ENCODE results near the gene CADM3.

CADM3 gene, protein sequence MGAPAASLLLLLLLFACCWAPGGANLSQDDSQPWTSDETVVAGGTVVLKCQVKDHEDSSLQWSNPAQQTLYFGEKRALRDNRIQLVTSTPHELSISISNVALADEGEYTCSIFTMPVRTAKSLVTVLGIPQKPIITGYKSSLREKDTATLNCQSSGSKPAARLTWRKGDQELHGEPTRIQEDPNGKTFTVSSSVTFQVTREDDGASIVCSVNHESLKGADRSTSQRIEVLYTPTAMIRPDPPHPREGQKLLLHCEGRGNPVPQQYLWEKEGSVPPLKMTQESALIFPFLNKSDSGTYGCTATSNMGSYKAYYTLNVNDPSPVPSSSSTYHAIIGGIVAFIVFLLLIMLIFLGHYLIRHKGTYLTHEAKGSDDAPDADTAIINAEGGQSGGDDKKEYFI

DNA sequence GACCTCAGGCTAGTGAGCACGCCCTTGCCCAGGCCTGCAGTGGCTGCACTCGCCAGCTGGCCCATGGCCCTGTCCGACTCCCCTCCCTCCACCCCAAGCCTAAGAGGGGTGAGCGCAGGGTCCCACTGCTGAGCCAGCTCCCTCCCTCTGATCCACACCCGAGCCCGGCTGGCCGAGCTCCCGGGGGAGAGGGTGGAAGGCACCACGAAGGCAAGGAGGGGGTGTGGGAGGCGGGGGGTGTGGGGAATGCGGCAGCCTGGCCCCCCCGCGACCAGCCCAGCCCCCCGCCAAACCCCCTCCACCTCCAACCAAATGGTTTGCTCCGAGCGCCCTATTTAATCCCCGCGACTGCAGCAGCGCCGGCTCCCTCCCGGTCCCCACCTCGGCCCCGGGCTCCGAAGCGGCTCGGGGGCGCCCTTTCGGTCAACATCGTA, at the start of gene CADM3:
TSS of gene CADM3 (plus strand) at position 362 of the 434 bp plus-strand sequence. CDS start 151 bp downstream, outside the sequence.
- intact Hi-C loops (cut with DNase I) = no loop called here
- peak in 9 of 10 donors; percentile 32 to 94 (median 68) for DNase-seq

GRCh38 chr1:159122005-159122621, 49.3 kb upstream of the CADM3 start:
- DNase-seq = no peak
- intact Hi-C loops (cut with DNase I) = no loop called here

DNA sequence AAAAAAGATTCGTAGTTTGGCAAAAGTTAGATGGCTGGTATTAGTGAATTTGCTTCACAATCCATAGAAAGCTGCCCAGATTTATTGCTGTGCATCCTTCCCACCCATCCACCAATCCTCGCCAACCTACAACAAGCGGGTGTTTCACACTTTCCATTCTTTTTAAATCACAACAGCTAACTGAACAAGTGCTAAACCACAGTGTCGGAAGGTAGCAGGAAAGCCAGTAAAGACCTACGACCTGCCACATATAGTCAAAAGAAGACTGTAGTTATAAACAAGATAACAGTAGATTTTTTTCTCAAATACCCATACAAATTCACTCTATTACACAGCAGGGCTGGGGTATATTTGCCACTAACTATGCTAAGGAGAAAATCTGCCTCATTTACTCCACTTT, 47.8 kb upstream of the CADM3 start:
- no peak for DNase-seq
- intact Hi-C loops (cut with DNase I) = no loop called here

- intact Hi-C loops (cut with DNase I) = loop anchor here (2.0 to 10.0 kb wide), 2 partner anchors 78 to 872 kb away; no protein-coding TSS in a partner anchor
- peak; percentile 37 to 94 (median 66) for DNase-seq
These were observed 39.0 kb upstream of the CADM3 start for GRCh38 chr1:159132271-159132881.

GRCh38 chr1:159140474-159140873, 30.9 kb upstream of the CADM3 start:
- intact Hi-C loops (cut with DNase I) = no loop called here
- DNase-seq = no peak

- intact Hi-C loops (cut with DNase I) = no loop called here
- peak; percentile 42 to 97 (median 86) for DNase-seq
These were observed 29.6 kb upstream of the CADM3 start for GRCh38 chr1:159141584-159142390.

GRCh38 chr1:159142391-159142663, 29.1 kb upstream of the CADM3 start:
- no peak for DNase-seq
- intact Hi-C loops (cut with DNase I) = no loop called here

DNA sequence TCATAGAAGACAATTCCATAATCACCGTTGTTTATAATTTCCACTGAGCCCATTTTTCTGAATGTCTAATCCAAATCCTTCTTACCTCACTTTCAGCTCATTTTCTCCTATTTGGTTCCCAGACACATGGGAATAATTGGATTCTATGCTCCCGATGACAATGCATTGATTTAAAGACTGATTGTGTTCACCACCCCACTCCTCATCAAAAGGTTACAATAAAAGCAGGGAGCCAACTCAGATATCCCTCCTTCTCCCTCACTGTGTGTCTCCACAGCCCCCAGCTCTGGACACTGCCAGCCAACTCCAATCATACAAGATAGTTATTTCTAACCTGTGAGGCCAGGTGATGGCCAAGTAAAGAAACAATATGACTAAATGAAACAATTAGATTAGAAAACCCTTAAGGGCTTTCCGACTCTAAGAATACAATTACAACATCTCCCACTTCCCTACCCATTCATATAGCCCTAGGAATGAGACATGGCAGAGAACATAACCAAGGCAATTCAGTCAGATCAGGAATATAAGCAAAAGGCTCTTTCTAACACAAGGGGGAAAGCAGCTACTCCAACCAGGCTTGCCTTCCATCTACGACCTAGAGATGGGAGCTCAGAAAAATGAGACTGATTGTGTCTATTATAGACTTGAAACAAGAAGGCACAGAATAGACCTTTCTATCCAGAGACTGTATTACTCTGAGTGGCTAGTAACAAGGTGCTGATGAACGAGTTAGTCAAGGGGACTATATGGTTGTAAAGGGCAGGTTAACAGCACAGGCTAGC, 28.5 kb upstream of the CADM3 start:
- intact Hi-C loops (cut with DNase I) = no loop called here
- DNase-seq = no peak

DNA sequence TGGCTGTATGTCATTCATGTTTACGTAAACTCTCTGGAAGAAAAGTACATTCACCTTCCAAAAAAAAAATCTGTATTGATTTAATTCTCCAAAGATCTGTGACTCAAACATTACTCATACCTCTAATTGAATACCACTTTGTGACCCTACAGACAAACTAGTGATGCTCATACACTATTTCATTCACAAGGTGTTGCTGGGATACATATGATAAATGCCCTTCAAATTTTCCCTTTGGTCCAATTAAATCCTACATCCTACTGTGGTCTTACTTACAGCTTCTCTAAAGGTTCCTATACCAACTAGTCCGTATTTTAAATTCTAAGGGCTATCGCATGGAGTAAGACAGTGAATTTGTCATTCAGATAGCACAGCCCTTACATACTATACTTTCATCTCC, 26.8 kb upstream of the CADM3 start:
- DNase-seq = no peak
- intact Hi-C loops (cut with DNase I) = no loop called here

DNA sequence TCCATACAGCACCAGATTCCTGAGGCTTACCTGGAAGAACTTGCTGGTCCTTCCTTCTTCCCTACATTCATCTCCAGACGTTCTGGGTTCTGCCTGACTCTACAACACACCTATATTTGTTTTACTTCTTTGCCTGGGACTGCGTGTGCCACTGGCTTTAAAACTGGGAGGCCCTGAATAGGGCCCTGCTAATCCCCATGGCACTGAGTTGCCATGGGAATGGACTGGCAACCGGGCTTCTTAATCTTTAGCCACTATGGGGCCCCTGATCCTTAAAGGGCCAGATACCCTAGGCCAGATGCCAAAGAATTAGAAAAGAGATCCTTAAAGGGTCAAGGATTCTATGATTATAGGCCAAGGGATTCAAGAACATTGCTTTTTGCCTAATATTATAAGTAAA, 24.4 kb upstream of the CADM3 start:
- DNase-seq = no peak

DNA sequence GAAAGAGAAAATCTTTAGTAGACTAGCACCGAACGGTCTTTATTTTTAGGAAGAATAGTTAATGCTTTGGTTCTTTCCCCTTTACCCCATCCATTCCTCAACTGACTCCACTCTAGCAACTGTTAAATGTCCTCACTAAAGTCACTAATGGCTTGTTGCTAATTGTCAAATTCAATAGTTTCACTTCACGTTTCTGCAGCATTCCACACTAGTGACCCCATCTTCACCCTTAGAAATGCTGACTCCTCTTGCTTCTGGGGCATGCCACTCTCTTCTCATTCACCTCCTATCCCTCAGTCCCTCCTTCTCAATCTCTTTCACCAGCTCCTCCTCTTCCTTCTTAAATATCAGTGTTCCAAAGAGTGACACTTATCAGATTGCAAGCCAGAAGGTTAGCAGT, 19.4 kb upstream of the CADM3 start:
- intact Hi-C loops (cut with DNase I) = no loop called here
- DNase-seq = no peak

More for the DNA sequence above, 24.4 kb upstream of the CADM3 start:
- intact Hi-C loops (cut with DNase I) = no loop called here

DNA sequence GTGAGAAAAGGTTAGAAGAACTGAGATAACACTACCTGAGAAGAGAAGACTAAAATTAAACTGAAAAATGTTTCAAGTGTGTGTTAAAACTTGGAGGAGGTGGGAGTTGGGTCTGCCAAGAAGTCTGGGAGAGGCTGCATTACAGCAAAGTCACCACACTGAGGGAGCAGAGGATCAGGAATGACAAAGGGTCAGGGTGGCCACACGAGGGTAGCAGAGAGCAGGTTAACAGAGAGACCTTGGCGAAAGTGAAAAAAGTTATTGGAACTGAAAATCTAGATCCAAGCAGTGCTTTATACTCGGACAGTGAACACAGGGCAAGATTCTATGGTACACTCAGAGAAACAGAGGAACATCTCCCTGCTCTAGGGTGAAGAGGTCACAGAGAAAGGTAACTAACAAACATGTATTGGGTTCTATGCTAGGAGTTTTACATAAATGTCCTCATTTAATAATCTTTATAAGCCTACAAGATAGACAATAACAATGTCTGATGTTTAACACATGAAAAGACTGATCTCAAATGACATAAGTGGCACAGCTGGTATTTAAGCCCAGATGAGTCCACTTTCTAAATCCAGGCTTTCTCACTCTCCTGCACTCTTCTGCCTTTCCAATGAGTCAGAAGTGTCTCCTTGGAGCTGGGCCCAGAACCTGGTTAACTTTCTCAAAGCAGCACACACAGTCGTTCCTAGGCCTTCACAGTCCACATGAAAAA, 10.3 kb upstream of the CADM3 start:
- intact Hi-C loops (cut with DNase I) = loop anchor here (1.0 kb wide), 2 partner anchors 37 to 50 kb away; no protein-coding TSS in a partner anchor
- peak; percentile 57 to 95 (median 76) for DNase-seq

DNA sequence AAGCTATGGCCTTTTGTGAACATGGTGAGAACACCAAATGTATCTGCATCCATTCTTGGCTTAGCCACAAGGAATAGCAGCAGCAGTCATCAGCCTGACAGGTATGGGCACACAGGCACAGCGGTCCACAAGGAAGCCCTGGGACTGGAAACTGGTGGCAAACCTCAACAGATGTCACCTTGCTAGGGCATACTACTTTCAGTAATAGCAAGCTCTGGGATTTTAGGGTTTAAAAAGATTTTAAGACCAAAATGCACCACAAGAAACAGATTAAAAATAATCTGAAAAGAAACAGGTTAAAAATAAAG, 9.7 kb upstream of the CADM3 start:
- DNase-seq = peak in 1 of 10 donors; percentile 56
- intact Hi-C loops (cut with DNase I) = loop anchor here (1.0 kb wide), 2 partner anchors 37 to 50 kb away; no protein-coding TSS in a partner anchor

DNA sequence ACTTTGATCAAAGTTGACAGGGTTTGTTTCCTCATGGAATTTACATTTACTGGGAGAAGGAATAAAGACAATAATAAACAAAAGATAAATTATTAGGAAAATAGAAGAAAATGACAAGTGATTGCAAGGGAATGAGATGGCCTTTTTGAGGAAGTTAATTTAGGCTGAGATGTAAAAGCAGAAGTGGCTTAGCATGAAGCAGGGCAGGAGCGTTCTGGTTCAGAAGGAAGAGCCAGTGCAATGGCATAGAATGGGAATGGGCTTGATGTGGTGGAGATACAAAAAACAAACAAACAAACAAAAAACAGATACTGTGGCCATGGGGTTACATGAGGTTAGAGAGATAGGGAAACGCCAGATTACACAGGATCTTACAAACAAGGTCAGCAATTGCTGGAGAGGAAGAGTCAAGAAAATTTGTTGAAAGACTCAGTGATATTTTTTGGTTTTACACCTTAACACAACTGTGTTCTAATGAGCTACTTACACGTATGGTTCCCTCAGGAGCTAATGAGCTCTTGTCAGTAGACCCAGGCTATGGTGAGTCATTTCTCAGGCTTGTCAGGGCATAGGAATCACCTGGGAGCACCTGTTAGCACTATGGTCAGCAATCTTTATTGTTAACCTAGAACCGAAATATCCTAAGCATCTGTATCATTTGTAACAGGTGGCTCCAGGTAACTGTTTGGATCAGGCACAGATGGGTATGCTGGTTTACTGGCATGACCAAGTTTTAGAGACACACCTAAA, 8.7 kb upstream of the CADM3 start:
- intact Hi-C loops (cut with DNase I) = no loop called here
- no peak for DNase-seq

DNA sequence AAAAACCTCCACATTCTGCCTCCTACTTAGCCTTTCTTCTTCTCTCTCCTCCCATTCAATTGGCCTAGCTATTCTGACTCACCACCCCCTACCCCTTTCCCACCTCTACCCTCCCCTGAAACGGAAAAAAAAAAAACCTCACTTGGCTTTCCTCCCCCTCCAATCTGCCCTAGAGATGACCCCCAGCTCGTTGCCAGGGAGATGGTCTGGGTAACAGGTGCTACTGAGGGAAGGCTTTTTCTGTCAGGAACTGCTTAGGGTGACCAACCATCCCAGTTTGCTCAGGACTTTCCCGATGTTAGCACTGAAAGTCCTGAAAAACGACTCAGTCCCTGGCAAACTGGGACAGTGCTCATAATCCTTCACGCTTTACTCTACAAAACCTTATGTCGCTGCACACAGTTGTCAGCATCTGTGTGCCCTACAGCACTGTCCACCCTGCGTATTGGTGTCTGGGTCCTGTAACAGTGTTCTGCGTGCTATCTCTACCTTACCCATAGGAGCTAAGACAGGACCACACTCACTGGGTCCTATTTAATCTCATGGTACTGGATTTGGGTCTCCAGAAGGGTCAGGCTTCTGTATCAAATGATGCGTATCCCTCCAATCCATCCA, 7.7 kb upstream of the CADM3 start:
- intact Hi-C loops (cut with DNase I) = no loop called here
- no peak for DNase-seq

- peak in 3 of 10 donors; percentile 73 to 87 (median 75) for DNase-seq
- intact Hi-C loops (cut with DNase I) = no loop called here
These were observed 3.4 kb upstream of the CADM3 start for GRCh38 chr1:159168043-159168442.

DNA sequence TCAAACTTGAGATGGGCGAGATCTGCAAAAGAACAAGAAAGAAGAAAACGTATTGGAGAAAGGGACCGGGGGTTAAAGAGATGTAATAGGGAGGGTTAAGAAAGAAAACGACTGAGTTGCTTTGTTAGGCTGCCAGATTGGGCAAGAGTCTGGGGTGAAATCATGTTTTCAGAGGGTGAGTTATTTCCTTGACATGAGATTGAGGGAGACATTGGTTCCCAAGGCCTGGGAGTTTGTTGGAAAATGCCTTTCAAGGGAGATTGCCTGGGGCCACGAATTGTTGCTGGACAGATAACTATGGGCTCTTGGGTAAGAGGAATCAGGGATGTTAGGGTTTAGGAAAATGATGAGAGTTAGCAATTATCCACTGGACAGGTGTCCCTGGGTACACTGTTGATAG, 776 bp upstream of the CADM3 start:
- intact Hi-C loops (cut with DNase I) = no loop called here
- no peak for DNase-seq
